Parathyroid adenoma (tissue), 2 donors: ENCODE results near the gene PNPLA6.

Source experiments
- H2AFZ ChIP-seq: fragments of 300-600 bp; sonication (generic); one replicate; pipeline ENCODE4 v1.7.0; 2017; ENCODE audit warnings: antibody characterized with exemption, mild to moderate bottlenecking
- H3K27ac ChIP-seq: fragments of 300-600 bp; sonication (generic); one replicate; pipeline ENCODE4 v1.7.0; 2017
- H3K27me3 ChIP-seq: fragments of 300-600 bp; sonication (generic); one replicate; pipeline ENCODE4 v1.7.0; 2017; ENCODE audit warnings: low read length; ENCODE audit not compliant: control insufficient read depth, insufficient read depth
- H3K36me3 ChIP-seq: fragments of 300-600 bp; sonication (generic); one replicate; pipeline ENCODE4 v1.7.0; 2017; ENCODE audit warnings: low read length; ENCODE audit not compliant: control insufficient read depth, insufficient read depth
- H3K4me1 ChIP-seq: fragments of 300-600 bp; sonication (generic); one replicate; pipeline ENCODE4 v1.7.0; 2017; ENCODE audit warnings: control low read depth
- H3K4me2 ChIP-seq: fragments of 300-600 bp; sonication (generic); one replicate; pipeline ENCODE4 v1.7.0; 2017; ENCODE audit warnings: low read length
- H3K4me3 ChIP-seq: fragments of 300-600 bp; sonication (generic); one replicate; pipeline ENCODE4 v1.7.0; 2017; ENCODE audit warnings: low read depth, low read length
- H3K79me2 ChIP-seq: fragments of 300-600 bp; sonication (generic); one replicate; pipeline ENCODE4 v1.7.0; 2017; ENCODE audit warnings: control low read depth
- H3K9ac ChIP-seq: fragments of 300-600 bp; sonication (generic); one replicate; pipeline ENCODE4 v1.7.0; 2017; ENCODE audit warnings: mild to moderate bottlenecking
- H3K9me3 ChIP-seq: fragments of 300-600 bp; sonication (generic); one replicate; pipeline ENCODE4 v1.7.0; 2017; ENCODE audit warnings: low read length; ENCODE audit not compliant: control insufficient read depth
- TF ChIP-seq, protein P1 (sequence below): fragments of 300-600 bp; sonication (generic); IDR thresholded peaks from one replicate; pipeline ENCODE4 v1.7.0; 2017; ENCODE audit warnings: antibody characterized with exemption, mild to moderate bottlenecking
- donor health status: primary hyperparathyroidism.

PNPLA6 gene

DNA sequence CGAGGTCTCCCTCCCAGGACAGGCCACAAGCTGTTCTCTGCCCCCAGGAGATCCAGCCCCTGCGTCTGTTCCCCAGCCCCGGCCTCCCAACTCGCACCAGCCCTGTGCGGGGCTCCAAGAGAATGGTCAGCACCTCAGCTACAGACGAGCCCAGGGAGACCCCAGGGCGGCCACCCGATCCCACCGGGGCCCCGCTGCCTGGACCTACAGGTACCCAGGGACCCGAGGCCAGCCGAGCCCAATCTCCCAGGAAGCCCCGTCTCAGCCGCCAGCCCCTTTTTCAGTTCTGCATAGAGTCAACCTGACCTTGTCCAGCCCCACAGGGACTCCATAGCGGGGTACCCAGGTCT is 5.9 kb downstream of the PNPLA6 start:
- H2AFZ ChIP-seq, result no peak overlapping the region
- no peaks in the 10 kb centered on the region for H3K9me3 ChIP-seq
- H3K9ac ChIP-seq, result no peak overlapping the region
- TF ChIP-seq, protein P1, sequence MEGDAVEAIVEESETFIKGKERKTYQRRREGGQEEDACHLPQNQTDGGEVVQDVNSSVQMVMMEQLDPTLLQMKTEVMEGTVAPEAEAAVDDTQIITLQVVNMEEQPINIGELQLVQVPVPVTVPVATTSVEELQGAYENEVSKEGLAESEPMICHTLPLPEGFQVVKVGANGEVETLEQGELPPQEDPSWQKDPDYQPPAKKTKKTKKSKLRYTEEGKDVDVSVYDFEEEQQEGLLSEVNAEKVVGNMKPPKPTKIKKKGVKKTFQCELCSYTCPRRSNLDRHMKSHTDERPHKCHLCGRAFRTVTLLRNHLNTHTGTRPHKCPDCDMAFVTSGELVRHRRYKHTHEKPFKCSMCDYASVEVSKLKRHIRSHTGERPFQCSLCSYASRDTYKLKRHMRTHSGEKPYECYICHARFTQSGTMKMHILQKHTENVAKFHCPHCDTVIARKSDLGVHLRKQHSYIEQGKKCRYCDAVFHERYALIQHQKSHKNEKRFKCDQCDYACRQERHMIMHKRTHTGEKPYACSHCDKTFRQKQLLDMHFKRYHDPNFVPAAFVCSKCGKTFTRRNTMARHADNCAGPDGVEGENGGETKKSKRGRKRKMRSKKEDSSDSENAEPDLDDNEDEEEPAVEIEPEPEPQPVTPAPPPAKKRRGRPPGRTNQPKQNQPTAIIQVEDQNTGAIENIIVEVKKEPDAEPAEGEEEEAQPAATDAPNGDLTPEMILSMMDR, result no peak
- H3K79me2 ChIP-seq, result no peaks in the 10 kb centered on the region
- H3K4me1 ChIP-seq, result no peaks in the 10 kb centered on the region
- H3K36me3 ChIP-seq, result no peaks in the 10 kb centered on the region
- no peaks in the 10 kb centered on the region for H3K27me3 ChIP-seq
- no peak overlapping the region for H3K27ac ChIP-seq
- no peak overlapping the region for H3K4me3 ChIP-seq
- no peak overlapping the region for H3K4me2 ChIP-seq

DNA sequence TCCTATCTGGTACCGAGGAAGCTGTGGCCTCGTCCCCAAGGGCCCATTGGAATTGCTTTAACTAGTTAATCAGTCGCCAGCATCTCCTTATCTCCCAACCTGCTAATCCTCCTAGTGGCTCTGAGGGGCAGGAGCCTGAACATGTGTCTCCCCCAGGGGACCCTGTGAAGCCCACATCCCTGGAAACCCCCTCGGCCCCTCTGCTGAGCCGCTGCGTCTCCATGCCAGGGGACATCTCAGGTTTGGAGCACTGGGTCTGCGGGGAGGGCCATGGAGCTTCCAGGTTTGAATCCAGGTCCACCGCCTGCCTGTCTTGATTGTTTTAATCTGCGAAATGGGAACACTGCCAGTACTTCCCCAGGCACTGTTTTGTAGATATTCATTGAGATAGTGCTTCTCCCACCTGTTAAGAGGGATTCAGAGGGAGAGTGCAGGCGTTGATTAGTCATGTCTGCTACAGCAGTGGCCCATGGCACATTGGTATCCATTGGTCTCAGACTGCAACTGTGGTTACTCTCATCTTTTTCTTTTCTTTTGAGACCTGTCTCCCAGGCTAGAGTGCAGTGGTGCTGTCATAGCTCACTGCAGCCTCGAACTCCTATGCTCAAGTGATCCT is 6.4 kb downstream of the PNPLA6 start:
- TF ChIP-seq, protein P1, result no peak
- Histone ChIP-seq H3K9me3 (no peaks in the 10 kb centered on the region), H3K4me3 (no peak overlapping the region), H2AFZ (no peak overlapping the region), H3K36me3 (no peaks in the 10 kb centered on the region), H3K9ac (no peak overlapping the region), H3K79me2 (no peaks in the 10 kb centered on the region), H3K4me2 (no peak overlapping the region), H3K4me1 (no peaks in the 10 kb centered on the region), H3K27ac (no peak overlapping the region), H3K27me3 (no peaks in the 10 kb centered on the region)

DNA sequence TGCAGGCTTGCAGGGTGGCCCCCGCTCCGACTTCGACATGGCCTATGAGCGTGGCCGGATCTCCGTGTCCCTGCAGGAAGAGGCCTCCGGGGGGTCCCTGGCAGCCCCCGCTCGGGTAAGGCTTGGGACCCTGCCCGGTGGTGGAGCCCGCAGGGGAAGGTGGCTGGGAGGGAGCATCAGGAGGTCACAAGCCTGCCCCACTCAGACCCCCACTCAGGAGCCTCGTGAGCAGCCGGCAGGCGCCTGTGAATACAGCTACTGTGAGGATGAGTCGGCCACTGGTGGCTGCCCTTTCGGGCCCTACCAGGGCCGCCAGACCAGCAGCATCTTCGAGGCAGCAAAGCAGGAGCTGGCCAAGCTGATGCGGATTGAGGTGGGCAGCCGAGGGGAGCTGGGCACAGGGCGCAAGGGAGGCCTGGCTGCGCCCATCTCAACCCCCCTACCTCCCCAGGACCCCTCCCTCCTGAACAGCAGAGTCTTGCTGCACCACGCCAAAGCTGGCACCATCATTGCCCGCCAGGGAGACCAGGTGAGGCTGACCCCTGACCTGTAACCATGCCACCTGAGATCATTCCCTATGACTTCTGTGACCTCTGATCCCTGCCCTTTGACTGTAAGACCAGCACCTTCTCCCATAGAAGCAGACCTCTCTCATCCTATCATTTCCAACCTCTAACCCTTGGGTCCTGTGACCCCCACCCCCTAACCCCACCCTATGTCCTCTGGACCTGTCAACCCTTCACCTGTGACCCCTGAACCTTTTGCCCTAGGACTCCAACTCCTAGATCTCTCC is 7.2 kb downstream of the PNPLA6 start:
- H3K9ac ChIP-seq, result no peak overlapping the region
- no peaks in the 10 kb centered on the region for H3K36me3 ChIP-seq
- no peak overlapping the region for H3K4me2 ChIP-seq
- no peak overlapping the region for H3K27ac ChIP-seq
- no peaks in the 10 kb centered on the region for H3K79me2 ChIP-seq
- no peak overlapping the region for H3K4me3 ChIP-seq
- TF ChIP-seq, protein P1, result no peak
- H3K4me1 ChIP-seq, result no peaks in the 10 kb centered on the region
- H3K27me3 ChIP-seq, result no peaks in the 10 kb centered on the region
- no peak overlapping the region for H2AFZ ChIP-seq
- H3K9me3 ChIP-seq, result no peaks in the 10 kb centered on the region

DNA sequence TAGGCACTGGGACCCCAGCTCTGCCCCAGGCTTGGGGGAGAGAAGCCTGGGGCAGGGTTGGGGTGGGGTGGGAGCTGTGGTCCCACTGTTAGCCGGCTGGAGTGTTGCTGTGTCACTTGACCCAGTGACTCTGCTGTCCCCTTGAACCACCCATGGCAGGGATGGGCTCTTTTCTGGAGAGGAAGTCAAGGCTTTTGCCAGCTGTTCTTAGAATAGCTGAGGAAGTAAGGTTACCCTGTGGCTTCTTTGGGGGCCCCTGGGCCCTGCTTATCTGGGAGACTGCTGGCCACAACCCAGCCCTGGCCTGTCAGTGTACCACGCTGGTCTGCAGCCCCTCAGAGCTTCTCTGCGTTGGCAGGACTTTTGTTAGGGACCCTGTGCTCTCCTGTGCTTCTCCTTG is 9.1 kb downstream of the PNPLA6 start:
- Histone ChIP-seq H3K9ac (no peak overlapping the region), H3K27ac (no peak overlapping the region), H3K4me1 (no peaks in the 10 kb centered on the region), H3K27me3 (no peaks in the 10 kb centered on the region), H3K9me3 (no peaks in the 10 kb centered on the region), H3K4me2 (no peak overlapping the region), H3K79me2 (no peaks in the 10 kb centered on the region), H3K4me3 (no peak overlapping the region), H3K36me3 (no peaks in the 10 kb centered on the region), H2AFZ (no peak overlapping the region)
- TF ChIP-seq, protein P1, result no peak

DNA sequence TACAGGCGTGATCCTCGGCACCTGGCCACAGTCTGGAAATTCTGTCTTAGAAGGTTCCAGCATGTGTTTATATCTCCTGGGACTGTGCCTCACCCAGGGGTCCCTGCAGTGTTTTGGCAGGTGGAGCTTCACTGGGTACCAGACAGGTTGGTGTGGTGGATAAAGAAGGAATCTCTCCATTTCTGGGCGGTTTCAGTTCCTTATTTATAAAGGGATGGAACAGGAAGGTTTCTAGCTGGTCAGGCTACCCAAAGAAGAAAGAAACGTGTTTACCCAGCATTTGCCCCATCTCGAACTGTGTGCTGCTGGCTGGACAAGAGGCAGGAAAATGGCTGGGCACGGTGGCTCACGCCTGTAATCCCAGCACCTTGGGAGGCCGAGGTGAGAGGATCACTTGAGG is 9.8 kb downstream of the PNPLA6 start:
- no peaks in the 10 kb centered on the region for H3K36me3 ChIP-seq
- no peak overlapping the region for H3K27ac ChIP-seq
- no peaks in the 10 kb centered on the region for H3K4me1 ChIP-seq
- no peak overlapping the region for H3K9ac ChIP-seq
- no peak overlapping the region for H3K4me3 ChIP-seq
- no peaks in the 10 kb centered on the region for H3K27me3 ChIP-seq
- H3K79me2 ChIP-seq, result no peaks in the 10 kb centered on the region
- no peak overlapping the region for H2AFZ ChIP-seq
- H3K4me2 ChIP-seq, result no peak overlapping the region
- no peaks in the 10 kb centered on the region for H3K9me3 ChIP-seq
- TF ChIP-seq, protein P1, result no peak
